GM21825 (cell line): Measurements from ENCODE around the gene HSF2.
A peak's percentile ranks its signal among the peaks of the same experiment; 100 is the strongest.

ENCODE experiments used
- ATAC-seq: cut with Tn5 transposase; IDR thresholded peaks from one replicate; pipeline ENCODE4 v1.9.1; 2021; ENCODE audit warnings: mild to moderate bottlenecking, moderate library complexity; ENCODE audit not compliant: unreplicated experiment

Gene HSF2

GRCh38 chr6:122399348-122400120 is at the start of gene HSF2:
TSS of gene HSF2 (plus strand) at chr6:122399652. CDS start at chr6:122399738, 86 bp downstream.
- ATAC-seq = peak; percentile 99

GRCh38 chr6:122352981-122353664 is 46.3 kb upstream of the HSF2 start:
- no peak for ATAC-seq

- ATAC-seq = no peak
These were observed 38.6 kb upstream of the HSF2 start for GRCh38 chr6:122360809-122361208.

GRCh38 chr6:122361314-122361979 is 38.0 kb upstream of the HSF2 start:
- ATAC-seq = no peak

GRCh38 chr6:122363769-122364483 is 35.5 kb upstream of the HSF2 start:
- ATAC-seq = no peak

GRCh38 chr6:122365775-122366403 is 33.6 kb upstream of the HSF2 start:
- ATAC-seq = no peak

GRCh38 chr6:122367171-122367570 is 32.3 kb upstream of the HSF2 start:
- ATAC-seq = no peak

GRCh38 chr6:122369536-122369935 is 29.9 kb upstream of the HSF2 start:
- ATAC-seq = no peak

GRCh38 chr6:122372647-122373046 is 26.8 kb upstream of the HSF2 start:
- ATAC-seq = no peak

- ATAC-seq = no peak
These were observed 25.1 kb upstream of the HSF2 start for GRCh38 chr6:122374307-122374706.

GRCh38 chr6:122376246-122376645 is 23.2 kb upstream of the HSF2 start:
- ATAC-seq = no peak

- ATAC-seq = peak; percentile 92
These were observed 17.8 kb upstream of the HSF2 start for GRCh38 chr6:122381494-122382265.

- no peak for ATAC-seq
These were observed 13.4 kb upstream of the HSF2 start for GRCh38 chr6:122385857-122386612.

- no peak for ATAC-seq
These were observed 10.5 kb upstream of the HSF2 start for GRCh38 chr6:122388945-122389344.

GRCh38 chr6:122389704-122390372 is 9.6 kb upstream of the HSF2 start:
- ATAC-seq = no peak

GRCh38 chr6:122392564-122393350 is 6.7 kb upstream of the HSF2 start:
- no peak for ATAC-seq

GRCh38 chr6:122393351-122393896 is 6.0 kb upstream of the HSF2 start:
- ATAC-seq = peak; percentile 50

- no peak for ATAC-seq
These were observed 5.4 kb upstream of the HSF2 start for GRCh38 chr6:122394016-122394415.
